NCI-H446 (cell line): ENCODE results near the gene C13orf46.

ENCODE experiments used
- DNase-seq, 2 experiments: peaks; one replicate each; lab custom pipeline; 2025; lab: John Stamatoyannopoulos, UW

Gene C13orf46

GRCh38 chr13:114009590-114010400 is 35.9 kb upstream of the C13orf46 start:
- DNase-seq = no peak

DNA sequence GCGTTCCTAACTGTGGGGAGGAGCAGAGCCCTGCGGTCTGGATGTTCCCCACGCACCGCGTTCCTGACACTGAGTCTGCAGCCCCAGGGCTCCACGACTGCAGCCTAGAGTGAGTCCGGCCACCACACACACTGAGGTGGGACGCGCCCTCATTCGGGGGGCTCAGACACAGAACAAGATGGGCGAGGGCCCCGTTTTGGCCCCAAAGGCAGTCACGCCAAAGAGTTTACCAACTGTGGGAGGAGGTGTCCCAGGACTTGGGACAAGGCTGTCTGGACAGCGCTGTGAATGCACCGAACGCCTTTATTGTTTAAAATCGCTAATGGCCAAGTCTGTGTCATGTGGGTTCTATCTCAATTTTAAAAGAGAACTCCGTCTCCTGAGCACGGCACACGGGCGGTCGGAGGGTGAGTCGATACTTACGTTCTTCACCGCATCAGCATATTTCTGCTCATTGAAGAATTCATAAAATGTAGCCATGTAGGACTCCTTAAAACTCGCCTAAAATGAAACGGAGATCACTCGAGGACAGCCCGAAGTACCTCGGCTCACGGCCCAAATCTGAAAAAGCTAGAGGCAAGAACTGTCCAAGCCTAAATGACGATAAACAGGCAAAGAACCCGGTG is 35.2 kb upstream of the C13orf46 start:
- no peak for DNase-seq

DNA sequence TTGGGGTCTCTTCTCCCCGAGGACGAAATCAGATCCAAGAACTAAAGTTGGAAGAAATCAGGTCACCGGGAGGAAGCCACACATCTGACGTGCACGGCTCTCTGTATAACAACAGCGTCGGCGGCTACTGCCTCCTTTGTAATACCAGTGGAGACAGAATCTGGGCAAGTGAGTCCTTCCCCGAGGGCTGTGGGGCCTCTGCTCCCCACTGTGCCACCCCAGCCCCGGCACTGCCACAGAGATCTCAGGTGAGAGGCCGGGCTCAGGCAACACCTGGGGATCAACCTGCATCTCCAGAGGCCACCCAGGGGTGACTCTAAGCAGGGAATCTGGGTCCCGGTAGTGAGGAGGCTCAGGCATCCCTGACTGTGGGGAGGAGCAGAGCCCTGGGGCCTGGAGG is 33.7 kb upstream of the C13orf46 start:
- no peak for DNase-seq

DNA sequence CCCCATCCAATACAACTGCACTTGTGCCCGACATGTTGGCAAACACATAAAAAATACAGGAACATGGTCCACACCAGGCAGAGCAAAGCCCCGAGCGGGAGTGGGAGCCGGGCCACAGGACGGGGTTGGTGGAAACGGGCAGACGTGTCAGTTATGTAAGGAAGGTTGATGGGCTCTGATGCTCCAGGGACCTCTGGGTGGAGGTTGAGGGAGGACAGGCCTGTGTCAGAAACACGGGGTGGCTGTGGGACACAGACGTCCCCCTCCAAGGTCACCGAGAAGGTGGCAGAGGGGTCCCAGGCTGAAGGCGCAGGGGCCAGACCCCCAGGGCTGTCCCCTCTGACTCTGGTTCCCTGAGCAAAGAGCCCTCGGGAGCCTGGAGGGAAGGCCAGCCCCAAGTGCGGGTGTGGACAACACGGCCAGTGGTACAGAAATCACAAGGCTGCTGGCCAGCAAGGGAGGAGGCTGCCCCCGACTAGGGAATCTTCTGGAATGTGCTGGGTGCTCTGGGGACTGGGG is 31.4 kb upstream of the C13orf46 start:
- no peak for DNase-seq

GRCh38 chr13:114004420-114005205 is 30.7 kb upstream of the C13orf46 start:
- DNase-seq = no peak

DNA sequence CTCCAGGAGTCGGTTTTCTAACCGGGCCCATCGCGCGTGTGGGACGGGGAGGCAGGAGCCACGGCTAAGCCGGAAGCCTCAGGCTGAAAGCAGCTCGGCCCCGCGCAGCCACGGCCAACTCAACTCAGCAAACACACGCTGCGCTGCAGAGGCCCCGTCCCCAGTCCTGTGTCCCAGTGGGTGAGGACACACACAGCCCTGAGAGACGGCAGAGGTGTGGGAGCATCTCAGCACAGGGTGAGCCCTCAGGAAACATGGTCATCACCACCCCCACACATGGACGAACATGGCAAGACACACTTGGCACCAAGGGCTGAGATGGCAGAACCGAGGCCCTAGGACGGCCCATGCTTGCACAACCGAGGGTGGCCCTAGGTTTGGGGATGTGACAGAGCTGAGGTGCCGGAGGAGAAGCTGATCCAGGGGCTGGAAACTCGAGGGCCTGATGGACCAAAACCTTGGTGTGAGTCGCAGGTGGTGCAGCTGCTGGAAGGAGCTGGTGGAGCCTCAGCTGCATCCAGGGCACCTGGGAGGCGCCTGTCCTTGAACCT is 29.0 kb upstream of the C13orf46 start:
- DNase-seq = no peak

GRCh38 chr13:114002009-114002544 is 28.2 kb upstream of the C13orf46 start:
- DNase-seq = no peak

DNA sequence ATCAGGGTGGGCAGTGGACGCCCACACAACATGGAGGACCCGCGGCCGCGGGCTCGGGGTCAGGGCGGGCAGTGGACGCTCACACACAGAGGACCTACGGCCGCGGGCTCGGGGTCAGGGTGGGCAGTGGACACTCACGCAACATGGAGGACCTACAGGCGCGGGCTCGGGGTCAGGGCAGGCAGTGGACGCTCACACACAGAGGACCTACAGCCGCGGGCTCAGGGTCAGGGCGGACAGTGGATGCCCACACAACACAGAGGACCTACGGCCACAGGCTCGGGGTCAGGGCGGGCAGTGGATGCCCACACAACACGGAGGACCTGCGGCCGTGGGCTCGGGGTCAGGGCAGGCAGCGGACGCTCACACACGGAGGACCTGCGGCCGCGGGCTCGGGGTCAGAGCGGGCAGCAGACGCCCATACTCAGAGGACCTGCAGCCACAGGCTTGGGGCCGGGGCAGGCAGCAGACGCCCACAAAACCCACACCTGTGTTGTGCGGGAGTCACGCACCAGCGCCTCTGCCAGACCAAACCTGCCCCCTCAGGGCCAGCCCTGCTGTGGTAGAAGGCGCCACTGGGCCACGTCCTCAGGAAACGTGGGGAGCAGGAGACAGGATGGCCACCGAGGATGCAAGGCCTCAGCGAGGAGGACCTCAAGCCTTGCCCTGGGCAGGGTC is 27.6 kb upstream of the C13orf46 start:
- DNase-seq = no peak

GRCh38 chr13:114000151-114001040 is 26.5 kb upstream of the C13orf46 start:
- no peak for DNase-seq

GRCh38 chr13:113999618-113999910 is 25.7 kb upstream of the C13orf46 start:
- no peak for DNase-seq

GRCh38 chr13:113998781-113999617 is 25.1 kb upstream of the C13orf46 start:
- DNase-seq = no peak

DNA sequence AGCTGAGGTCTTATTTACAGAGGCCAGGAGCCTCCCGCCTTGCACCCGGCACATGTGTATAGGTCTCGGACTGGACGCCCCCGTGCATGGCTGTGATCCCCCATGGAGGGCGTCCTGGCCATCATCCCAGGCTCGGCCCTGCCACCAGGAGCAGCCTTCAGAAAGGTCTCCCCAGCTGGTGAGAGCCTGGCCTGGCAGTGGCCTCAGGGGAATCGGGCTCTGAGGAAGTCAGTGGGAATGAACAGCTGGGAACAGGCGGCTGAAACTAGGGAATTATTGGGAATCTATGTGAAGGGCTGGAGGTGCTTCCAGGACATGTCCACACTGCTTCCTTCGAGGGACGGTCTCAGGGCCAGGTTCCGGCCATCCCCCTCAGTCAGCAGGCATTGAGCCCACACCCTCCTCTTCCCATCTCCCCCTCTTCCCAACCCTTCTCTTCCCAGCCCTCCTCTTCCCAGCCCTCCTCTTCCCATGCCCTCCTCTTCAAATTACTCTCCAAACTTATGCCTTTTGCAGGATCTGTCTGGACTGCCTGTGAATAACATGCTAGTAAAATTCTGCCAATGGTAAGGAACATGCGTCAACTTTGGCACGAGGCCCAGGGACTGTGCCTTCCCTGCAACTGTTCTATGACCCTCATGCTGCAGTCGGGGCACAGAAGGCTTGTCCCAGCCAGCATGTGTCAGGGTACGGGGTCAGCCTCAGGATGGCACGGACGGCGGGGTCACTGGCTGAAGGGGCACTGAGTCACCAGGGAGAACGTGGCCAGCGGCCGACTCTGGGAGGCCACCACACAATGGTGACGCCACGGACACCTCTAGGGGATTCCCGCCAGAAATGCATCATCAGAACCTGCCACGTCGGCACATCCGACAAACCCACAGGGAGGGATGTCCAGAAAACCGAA is 24.2 kb upstream of the C13orf46 start:
- no peak for DNase-seq

GRCh38 chr13:113996912-113997745 is 23.3 kb upstream of the C13orf46 start:
- no peak for DNase-seq

GRCh38 chr13:113996081-113996911 is 22.4 kb upstream of the C13orf46 start:
- DNase-seq = no peak

DNA sequence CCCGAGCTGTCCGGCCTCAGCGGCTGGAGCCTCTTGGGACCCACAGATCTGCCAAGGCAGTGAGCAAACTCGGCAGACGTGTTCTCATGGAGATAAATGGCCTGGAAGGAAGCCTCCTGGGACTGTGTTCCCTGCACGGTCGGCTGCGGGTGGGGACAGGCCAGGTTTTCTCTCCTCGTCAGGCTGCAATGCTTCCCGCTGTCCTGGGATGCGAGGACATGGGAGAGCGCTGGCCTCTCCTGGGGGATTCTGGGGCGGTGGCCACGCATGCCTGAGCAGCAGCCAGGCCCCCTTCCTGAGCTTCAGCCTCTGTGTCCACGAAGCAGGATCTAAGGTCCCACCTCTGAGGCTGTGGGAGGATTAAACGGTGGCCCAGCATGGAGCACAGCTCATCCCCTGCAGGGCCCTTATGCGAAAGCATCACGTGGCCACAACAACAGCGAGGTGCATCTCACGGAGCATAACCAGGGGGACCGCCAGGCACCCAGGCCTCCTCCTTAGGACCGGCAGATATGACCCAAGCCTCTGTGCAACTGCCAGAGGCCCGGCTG is 21.2 kb upstream of the C13orf46 start:
- no peak for DNase-seq

- DNase-seq = no peak
Observed at GRCh38 chr13:113992276-113993005, 18.6 kb upstream of the C13orf46 start.
